Cardiac fibroblast (primary cell): ENCODE results near the gene EREG.

Experiments used
- DNase-seq, 2 donors: peaks; one replicate each; pipeline versions ENCODE4 v3.0.0 to v3.0.0-alpha.2; 2010; ENCODE audit warnings: low read depth in 2 of 2
- H3K4me3 ChIP-seq, 2 donors: replicated peaks in 1 of 2; 1 replicate in 1 of 2; 2 replicates in 1 of 2; pipeline ENCODE4 v1.5.1; 2011; ENCODE audit warnings: low read depth in 2 of 2, low read length in 2 of 2, mild to moderate bottlenecking in 2 of 2, moderate library complexity in 1 of 2
- CTCF ChIP-seq: IDR thresholded peaks from one replicate; pipeline ENCODE4 v1.5.1; 2011; ENCODE audit warnings: low read depth, mild to moderate bottlenecking, low read length, inconsistent platforms

Gene EREG

GRCh38 chr4:74362347-74362746 lies 2.6 kb upstream of the EREG start:
- no peak for TF ChIP-seq CTCF
- H3K4me3 ChIP-seq = no peak overlapping the region
- DNase-seq = peak in 1 of 2 donors; percentile 50

- peak overlapping the region in 1 of 2 donors; percentile 68 for H3K4me3 ChIP-seq
- TF ChIP-seq CTCF = no peak
- no peak for DNase-seq
Observed at GRCh38 chr4:74364256-74364651, 691 bp upstream of the EREG start.

- TF ChIP-seq CTCF = no peak
- peak in 1 of 2 donors; percentile 37 for DNase-seq
- peak overlapping the region; percentile 17 to 68 for H3K4me3 ChIP-seq
Observed at GRCh38 chr4:74365761-74366160, 816 bp downstream of the EREG start.

GRCh38 chr4:74366367-74366911 lies 1.5 kb downstream of the EREG start:
- no peak for DNase-seq

GRCh38 chr4:74367656-74368290 lies 2.8 kb downstream of the EREG start:
- DNase-seq = no peak
- TF ChIP-seq CTCF = no peak
- H3K4me3 ChIP-seq = peak overlapping the region in 1 of 2 donors; percentile 68

More at GRCh38 chr4:74366367-74366911, 1.5 kb downstream of the EREG start:
- H3K4me3 ChIP-seq = peak overlapping the region in 1 of 2 donors; percentile 68
- no peak for TF ChIP-seq CTCF

GRCh38 chr4:74368596-74368995 lies 3.7 kb downstream of the EREG start:
- DNase-seq = no peak
- no peak overlapping the region for H3K4me3 ChIP-seq
- TF ChIP-seq CTCF = no peak
